GM12873 (cell line): ENCODE data around the gene TMEM125.

Experiments
- TF ChIP-seq, protein P1 (sequence below): IDR thresholded peaks from 2 replicates; pipeline ENCODE4 v1.5.1; 2012; ENCODE audit warnings: low read depth, mild to moderate bottlenecking, moderate library complexity, low read length, control low read depth; ENCODE audit not compliant: insufficient read depth; ENCODE audit errors: missing control alignments

TMEM125 gene

DNA sequence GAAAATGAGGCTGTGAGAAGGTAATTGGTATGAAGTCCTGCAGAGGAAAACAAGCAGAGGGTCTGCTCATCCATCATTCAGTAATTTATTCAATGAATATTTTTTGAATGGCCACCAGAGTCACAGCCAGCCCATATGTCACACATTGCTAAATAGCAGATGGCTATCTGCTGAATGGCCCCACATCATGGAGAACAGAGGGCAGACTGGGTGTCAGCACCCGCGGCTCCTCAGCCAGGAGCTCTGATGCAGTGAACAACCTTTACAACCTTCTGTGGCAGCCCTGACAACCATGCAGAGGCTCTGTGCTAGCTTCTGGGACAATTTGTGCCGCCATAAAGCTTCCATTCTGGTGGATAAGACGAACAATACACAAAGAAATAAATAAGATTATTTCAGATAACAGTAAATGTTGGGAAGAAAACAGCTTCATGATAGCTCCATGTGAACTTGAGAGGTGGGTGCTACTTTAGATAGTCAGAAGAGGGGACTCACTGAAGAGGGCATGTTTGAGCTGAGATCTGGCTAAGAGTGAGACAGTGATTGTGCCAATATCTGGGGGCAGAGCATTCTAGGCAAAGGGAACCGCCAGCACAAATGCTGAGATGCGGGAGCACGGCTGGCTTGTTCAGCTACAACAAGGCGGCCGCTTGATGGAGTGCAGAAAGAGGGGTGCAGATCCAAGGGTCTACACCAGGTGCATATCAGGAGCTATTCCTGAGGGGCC is 18.4 kb downstream of the TMEM125 start:
- TF ChIP-seq, protein P1, sequence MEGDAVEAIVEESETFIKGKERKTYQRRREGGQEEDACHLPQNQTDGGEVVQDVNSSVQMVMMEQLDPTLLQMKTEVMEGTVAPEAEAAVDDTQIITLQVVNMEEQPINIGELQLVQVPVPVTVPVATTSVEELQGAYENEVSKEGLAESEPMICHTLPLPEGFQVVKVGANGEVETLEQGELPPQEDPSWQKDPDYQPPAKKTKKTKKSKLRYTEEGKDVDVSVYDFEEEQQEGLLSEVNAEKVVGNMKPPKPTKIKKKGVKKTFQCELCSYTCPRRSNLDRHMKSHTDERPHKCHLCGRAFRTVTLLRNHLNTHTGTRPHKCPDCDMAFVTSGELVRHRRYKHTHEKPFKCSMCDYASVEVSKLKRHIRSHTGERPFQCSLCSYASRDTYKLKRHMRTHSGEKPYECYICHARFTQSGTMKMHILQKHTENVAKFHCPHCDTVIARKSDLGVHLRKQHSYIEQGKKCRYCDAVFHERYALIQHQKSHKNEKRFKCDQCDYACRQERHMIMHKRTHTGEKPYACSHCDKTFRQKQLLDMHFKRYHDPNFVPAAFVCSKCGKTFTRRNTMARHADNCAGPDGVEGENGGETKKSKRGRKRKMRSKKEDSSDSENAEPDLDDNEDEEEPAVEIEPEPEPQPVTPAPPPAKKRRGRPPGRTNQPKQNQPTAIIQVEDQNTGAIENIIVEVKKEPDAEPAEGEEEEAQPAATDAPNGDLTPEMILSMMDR: no peak

DNA sequence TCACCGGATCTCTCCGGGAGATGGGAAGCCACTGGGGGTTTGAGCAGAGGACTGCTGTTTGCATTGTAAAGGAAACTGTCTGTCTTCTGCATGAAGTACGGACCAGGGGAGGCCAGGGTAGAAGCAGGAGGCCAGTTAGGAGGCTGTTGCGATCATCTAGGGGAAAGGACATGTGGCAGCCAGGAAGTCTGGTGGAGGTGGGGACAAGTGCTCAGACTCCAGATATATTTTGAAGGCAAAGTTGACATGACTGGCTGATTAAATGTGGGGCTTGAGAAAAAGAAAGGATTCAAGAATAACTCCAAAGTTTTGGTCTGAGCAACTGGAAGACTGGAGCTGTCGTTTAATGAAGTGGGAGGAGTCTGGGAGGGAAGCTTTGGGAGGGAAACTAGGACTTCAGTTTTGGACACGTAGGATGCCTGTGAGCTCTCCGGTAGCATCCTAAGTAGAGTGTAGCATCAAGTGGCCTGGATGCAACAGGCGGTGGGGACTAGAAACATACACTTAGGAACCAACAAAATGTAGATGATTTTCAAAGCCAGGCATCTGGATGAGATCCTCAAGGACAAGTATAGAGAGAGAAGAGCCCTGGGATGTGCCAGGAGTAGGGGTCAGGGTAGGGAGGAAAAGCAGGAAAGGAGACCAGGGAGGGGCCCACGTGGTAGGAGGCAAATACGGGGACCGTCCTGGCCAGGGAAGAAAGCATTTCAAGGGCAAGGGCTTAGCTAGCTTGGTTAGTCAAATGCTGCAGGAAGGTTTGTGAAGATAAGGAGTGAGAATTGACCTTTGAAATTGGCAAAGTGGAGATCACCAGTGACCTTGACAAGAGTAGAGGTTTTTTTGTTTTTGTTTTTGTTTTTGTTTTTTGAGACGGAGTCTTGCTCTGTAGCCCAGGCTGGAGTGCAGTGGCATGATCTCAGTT is 19.3 kb downstream of the TMEM125 start:
- TF ChIP-seq, protein P1: no peak

DNA sequence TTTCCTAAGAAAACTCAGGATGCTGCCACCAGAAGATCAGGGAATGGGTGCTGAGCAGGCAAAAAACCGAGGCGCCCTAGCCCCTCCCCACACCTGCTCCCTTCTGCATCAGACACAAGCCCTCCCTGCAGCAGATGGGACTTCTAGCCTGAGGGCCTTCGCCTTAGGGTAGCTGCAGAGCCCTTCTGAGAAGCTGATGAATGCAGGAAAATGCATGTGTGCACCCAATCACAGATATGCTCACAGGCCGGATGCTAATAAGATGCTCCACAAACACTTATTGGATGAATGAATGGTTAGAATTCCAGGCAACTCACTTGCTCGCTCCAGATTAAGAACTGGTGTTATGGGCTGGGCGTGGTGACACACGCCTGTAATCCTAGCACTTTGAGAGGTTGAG is 22.4 kb downstream of the TMEM125 start:
- TF ChIP-seq, protein P1: no peak

DNA sequence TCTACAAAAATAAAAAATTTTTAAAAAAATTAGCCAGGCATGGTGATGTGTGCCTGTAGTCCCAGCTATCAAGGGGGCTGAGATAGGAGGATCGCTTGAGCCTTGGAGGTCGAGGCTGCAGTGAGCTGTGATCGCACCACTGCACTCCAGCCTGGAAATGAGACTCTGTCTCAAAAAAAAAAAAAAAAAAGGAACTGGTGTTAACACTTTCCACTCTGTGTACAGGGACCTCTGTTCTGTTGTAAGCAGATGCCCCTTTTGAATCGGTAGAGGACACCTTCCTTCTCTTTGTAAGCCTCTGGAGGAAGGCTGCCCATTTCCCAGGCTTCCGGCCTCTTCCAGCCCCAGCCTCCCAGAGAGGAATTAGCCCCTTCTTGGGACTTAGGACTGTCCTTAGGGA is 22.9 kb downstream of the TMEM125 start:
- TF ChIP-seq, protein P1: no peak

DNA sequence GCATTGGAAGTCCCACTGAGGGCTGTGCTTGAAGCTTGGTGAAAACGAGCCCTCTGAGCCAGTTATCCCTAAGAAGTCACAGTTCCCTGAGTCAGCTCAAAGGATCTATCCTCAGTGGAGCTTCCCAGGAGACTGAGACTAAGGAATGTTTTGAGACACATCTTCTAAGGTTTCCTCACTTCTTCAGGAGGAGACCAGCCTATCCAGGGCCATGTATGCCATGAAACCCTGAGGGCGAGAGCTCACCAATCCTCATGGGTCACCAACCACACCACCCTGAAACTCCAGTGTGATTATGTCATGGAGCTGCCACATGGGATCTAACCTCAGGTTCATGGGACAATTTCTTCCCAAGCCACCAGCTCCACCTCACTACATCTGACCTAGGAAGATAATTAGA is 23.4 kb downstream of the TMEM125 start:
- TF ChIP-seq, protein P1: no peak

DNA sequence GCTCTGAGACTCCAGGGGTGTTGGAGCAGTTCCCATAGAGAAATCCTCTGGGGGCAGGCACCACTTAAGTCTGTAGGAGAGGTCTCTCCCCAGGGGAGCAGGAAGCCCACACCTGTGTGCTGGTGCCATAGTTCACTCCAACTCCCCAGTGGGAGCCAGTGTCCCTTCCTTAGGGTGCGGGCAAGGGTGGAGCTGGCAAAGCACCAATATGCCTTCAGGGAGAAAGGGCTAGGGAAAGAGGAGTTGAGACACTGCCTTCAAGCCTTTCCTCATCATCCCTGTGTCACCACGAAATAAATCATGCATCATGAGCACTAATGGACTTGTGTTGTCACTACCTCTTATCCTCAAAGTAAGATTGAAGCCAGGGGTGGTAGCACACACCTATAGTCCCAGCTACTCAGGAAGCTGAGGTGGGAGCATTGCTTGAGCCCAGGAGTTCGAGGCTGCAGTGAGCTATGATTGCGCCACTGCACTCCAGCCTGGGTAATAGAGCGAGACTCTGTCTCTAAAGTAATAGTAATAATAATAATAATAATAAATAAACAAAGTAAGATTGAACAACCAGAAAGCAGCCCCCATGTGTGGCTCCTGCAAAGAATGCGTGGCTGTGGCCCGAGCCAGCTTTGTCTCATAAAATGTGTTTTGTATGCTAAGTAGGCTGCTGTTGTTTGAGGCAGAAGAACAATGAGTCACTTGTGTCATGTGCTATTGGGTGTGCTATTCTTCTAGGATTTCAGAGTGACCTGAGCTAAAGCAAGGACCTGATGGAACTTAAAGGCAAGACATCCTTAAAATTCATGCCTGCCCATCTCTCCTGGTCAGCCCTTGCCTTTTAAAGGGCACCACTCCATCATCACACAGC is 24.3 kb downstream of the TMEM125 start:
- TF ChIP-seq, protein P1: no peak
